HepG2 (cell line): ENCODE data around the gene ZNF793. TPM values are rescaled to one million over a fixed set of nuclear protein-coding genes. Genes with fewer than 3 reads are reported as not detected.
A peak's percentile ranks its signal among the peaks of the same experiment; 100 is the strongest.

Experiments
- AGO1 ChIP-seq: fragments of 200-400 bp; formaldehyde crosslinking; IDR thresholded peaks from 2 replicates; pipeline ENCODE4 v1.6.1; 2017; ENCODE audit warnings: mild to moderate bottlenecking, low read depth, low read length, moderate library complexity; ENCODE audit not compliant: poor library complexity, severe bottlenecking
- ATF1 ChIP-seq: IDR thresholded peaks from 2 replicates; pipeline ENCODE4 v1.6.1; 2016; ENCODE audit warnings: mild to moderate bottlenecking, control low read depth
- CBX1 ChIP-seq: IDR thresholded peaks from one replicate; pipeline ENCODE4 v1.6.1; 2016; ENCODE audit warnings: antibody characterized with exemption, low read depth
- EHMT2 ChIP-seq: fragments of 200-600 bp; sonication (generic); IDR thresholded peaks from 2 replicates; pipeline ENCODE4 v1.7.0; 2017; ENCODE audit warnings: antibody characterized with exemption, low read depth, low read length, borderline replicate concordance
- FOXP4 ChIP-seq: sonication (generic); formaldehyde crosslinking; IDR thresholded peaks from 2 replicates; pipeline ENCODE4 v1.4.0; 2020; ENCODE audit warnings: missing genetic modification reagents
- MEF2D ChIP-seq: sonication (generic); formaldehyde crosslinking; IDR thresholded peaks from 2 replicates; pipeline ENCODE4 v1.5.1; 2020; ENCODE audit warnings: mild to moderate bottlenecking, missing genetic modification reagents
- MYPOP ChIP-seq: sonication (generic); formaldehyde crosslinking; IDR thresholded peaks from 2 replicates; pipeline ENCODE4 v1.8.1; 2023; ENCODE audit warnings: mild to moderate bottlenecking, moderate library complexity, missing genetic modification reagents
- RARG ChIP-seq: sonication (generic); formaldehyde crosslinking; IDR thresholded peaks from 2 replicates; pipeline ENCODE4 v1.4.0; 2020; ENCODE audit warnings: low read depth, mild to moderate bottlenecking, missing genetic modification reagents
- SIN3A ChIP-seq: IDR thresholded peaks from 2 replicates; pipeline ENCODE4 v1.6.1; 2011; ENCODE audit warnings: low read depth, mild to moderate bottlenecking, control low read depth, low read length, borderline replicate concordance
- SNAPC4 ChIP-seq: sonication (generic); formaldehyde crosslinking; IDR thresholded peaks from 2 replicates; pipeline ENCODE4 v1.4.0; 2020; ENCODE audit warnings: mild to moderate bottlenecking, missing genetic modification reagents
- SP2 ChIP-seq: sonication (generic); formaldehyde crosslinking; IDR thresholded peaks from 2 replicates; pipeline ENCODE4 v1.5.1; 2020; ENCODE audit warnings: mild to moderate bottlenecking, missing genetic modification reagents
- ZKSCAN5 ChIP-seq: sonication (generic); formaldehyde crosslinking; IDR thresholded peaks from 2 replicates; pipeline ENCODE4 v1.5.1; 2020; ENCODE audit warnings: mild to moderate bottlenecking, missing genetic modification reagents
- ZNF121 ChIP-seq: sonication (generic); formaldehyde crosslinking; IDR thresholded peaks from 2 replicates; pipeline ENCODE4 v1.5.0; 2020; ENCODE audit warnings: mild to moderate bottlenecking, missing genetic modification reagents
- ZNF232 ChIP-seq: sonication (generic); formaldehyde crosslinking; IDR thresholded peaks from 2 replicates; pipeline ENCODE4 v1.4.0; 2020; ENCODE audit warnings: missing genetic modification reagents, borderline replicate concordance
- ZNF337 ChIP-seq: sonication (generic); formaldehyde crosslinking; IDR thresholded peaks from 2 replicates; pipeline ENCODE4 v1.5.1; 2020; ENCODE audit warnings: missing genetic modification reagents, low read depth, mild to moderate bottlenecking, borderline replicate concordance
- ZNF777 ChIP-seq: sonication (generic); formaldehyde crosslinking; IDR thresholded peaks from 2 replicates; pipeline ENCODE4 v1.4.0; 2020; ENCODE audit warnings: missing genetic modification reagents
- polyA plus RNA-seq, 8 experiments: library from polyadenylated mRNA; depleted of rRNA in 3 of 8; stranded (reverse) in 7 of 8; unstranded in 1 of 8; fragments of >200 nt; fragmentation: Illumina TruSeq in 4 of 8; extraction: Trizol in 4 of 8; gene quantifications; 2 replicates each; pipeline versions ENCODE4 v1.2.1 to v1.2.3, GENCODE V29; 2011 to 2016; ENCODE audit warnings: low read depth in 4 of 8, missing spikeins in 1 of 8, mixed read lengths in 1 of 8; ENCODE audit not compliant: insufficient read depth in 1 of 8
- total RNA-seq, 5 experiments: library from RNA; depleted of rRNA; stranded (reverse); fragments of >200 nt; fragmentation: Illumina TruSeq; extraction: Trizol; gene quantifications; 2 replicates each; pipeline ENCODE4 v1.2.3, GENCODE V29; 2016; ENCODE audit warnings: low read depth in 1 of 5
- TF ChIP-seq, protein P1 (sequence below): sonication (generic); formaldehyde crosslinking; IDR thresholded peaks from 2 replicates; pipeline ENCODE4 v1.4.0; 2020; ENCODE audit warnings: missing genetic modification reagents

ZNF793 gene
- total and polyA plus RNA-seq, 2 of the 13 experiments (the other 11 are each of a cell fraction or from before 2014, with no cell fraction given) = 0.13 to 0.35 TPM

GRCh38 chr19:37468961-37469777 is 37.6 kb upstream of the ZNF793 start, which contains the start of gene ZNF570 (continued):
- TF ChIP-seq ZNF232 (CRISPR knock-in tag) = 0 out of 2 replicates have a peak, but pooled peaks have one; percentile 38
- peak; percentile 78; the same call in 1 of the 2 replicates for TF ChIP-seq MEF2D (CRISPR knock-in tag)
- TF ChIP-seq, protein P1, sequence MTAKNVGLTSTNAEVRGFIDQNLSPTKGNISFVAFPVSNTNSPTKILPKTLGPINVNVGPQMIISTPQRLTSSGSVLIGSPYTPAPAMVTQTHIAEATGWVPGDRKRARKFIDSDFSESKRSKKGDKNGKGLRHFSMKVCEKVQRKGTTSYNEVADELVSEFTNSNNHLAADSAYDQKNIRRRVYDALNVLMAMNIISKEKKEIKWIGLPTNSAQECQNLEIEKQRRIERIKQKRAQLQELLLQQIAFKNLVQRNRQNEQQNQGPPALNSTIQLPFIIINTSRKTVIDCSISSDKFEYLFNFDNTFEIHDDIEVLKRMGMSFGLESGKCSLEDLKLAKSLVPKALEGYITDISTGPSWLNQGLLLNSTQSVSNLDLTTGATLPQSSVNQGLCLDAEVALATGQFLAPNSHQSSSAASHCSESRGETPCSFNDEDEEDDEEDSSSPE (CRISPR knock-in tag) = peak; percentile 47; the same call in 1 of the 2 replicates
- peak; percentile 56; the same call in 1 of the 2 replicates for TF ChIP-seq ZNF777 (CRISPR knock-in tag)
- no peak for TF ChIP-seq RARG
- no peak for TF ChIP-seq ZKSCAN5 (CRISPR knock-in tag)
- TF ChIP-seq CBX1 = peak; percentile 32
- peak; percentile 48 for TF ChIP-seq SP2 (CRISPR knock-in tag)
- TF ChIP-seq AGO1 = no peak
- TF ChIP-seq SNAPC4 = peak; percentile 72; the same call in 1 of the 2 replicates
- TF ChIP-seq ZNF121 (CRISPR knock-in tag) = peak; percentile 45; the same call in 1 of the 2 replicates
- no peak for TF ChIP-seq ZNF337 (CRISPR knock-in tag)
- peak; percentile 51; the same call in 1 of the 2 replicates for TF ChIP-seq ATF1 (CRISPR knock-in tag)
- peak; percentile 39; the same call in 1 of the 2 replicates for TF ChIP-seq FOXP4 (CRISPR knock-in tag)
- TF ChIP-seq EHMT2 = no peak
- TF ChIP-seq SIN3A = peak; percentile 77; the same call in 1 of the 2 replicates
- peak; percentile 67; the same call in 1 of the 2 replicates for TF ChIP-seq MYPOP
